Epidermal melanocyte (primary cell): ENCODE results near the gene NEB.

ENCODE experiments used
- DNase-seq: peaks from one replicate; pipeline ENCODE4 v3.0.0; 2011; ENCODE audit warnings: low spot score; ENCODE audit not compliant: insufficient read length

The NEB gene

GRCh38 chr2:151733771-151734672 is at the start of gene NEB:
NEB (minus strand) TSS chr2:151734476; CDS start chr2:151733156, 1,320 bp downstream.
- no peak for DNase-seq

- no peak for DNase-seq
Observed at GRCh38 chr2:151783133-151783520, 48.9 kb upstream of the NEB start.

GRCh38 chr2:151782378-151783132 is 48.3 kb upstream of the NEB start:
- no peak for DNase-seq

GRCh38 chr2:151781642-151782041 is 47.4 kb upstream of the NEB start:
- DNase-seq = no peak

GRCh38 chr2:151780938-151781337 is 46.7 kb upstream of the NEB start:
- no peak for DNase-seq

GRCh38 chr2:151777935-151778334 is 43.7 kb upstream of the NEB start:
- DNase-seq = no peak

- DNase-seq = no peak
Observed at GRCh38 chr2:151777487-151777886, 43.2 kb upstream of the NEB start.

GRCh38 chr2:151776367-151776766 is 42.1 kb upstream of the NEB start:
- DNase-seq = no peak

- DNase-seq = no peak
Observed at GRCh38 chr2:151775057-151775740, 40.9 kb upstream of the NEB start.

- DNase-seq = peak; percentile 25
Observed at GRCh38 chr2:151774506-151774905, 40.2 kb upstream of the NEB start.

- no peak for DNase-seq
Observed at GRCh38 chr2:151771599-151772358, 37.5 kb upstream of the NEB start.

- DNase-seq = no peak
Observed at GRCh38 chr2:151770995-151771394, 36.7 kb upstream of the NEB start.

- no peak for DNase-seq
Observed at GRCh38 chr2:151769606-151770005, 35.3 kb upstream of the NEB start.

GRCh38 chr2:151767536-151767935 is 33.3 kb upstream of the NEB start:
- no peak for DNase-seq

GRCh38 chr2:151766437-151767153 is 32.3 kb upstream of the NEB start:
- no peak for DNase-seq

GRCh38 chr2:151765760-151766410 is 31.6 kb upstream of the NEB start:
- DNase-seq = no peak

- DNase-seq = no peak
Observed at GRCh38 chr2:151762694-151763093, 28.4 kb upstream of the NEB start.

GRCh38 chr2:151761687-151762086 is 27.4 kb upstream of the NEB start:
- no peak for DNase-seq

GRCh38 chr2:151761193-151761592 is 26.9 kb upstream of the NEB start:
- DNase-seq = no peak

GRCh38 chr2:151760139-151760650 is 25.9 kb upstream of the NEB start:
- DNase-seq = no peak
